ENCODE measurements around the gene RNASET2. TPM values are rescaled to one million over a fixed set of nuclear protein-coding genes. Genes with fewer than 3 reads are reported as not detected.
"Not testable (repeated sequence)": the region's sequence is repeated elsewhere in the genome, so short reads cannot be mapped to it uniquely, and the experiment has no call there.

Gene RNASET2
- total RNA-seq, 2 donors from 2014 or later: 87.1 to 126 TPM

DNA sequence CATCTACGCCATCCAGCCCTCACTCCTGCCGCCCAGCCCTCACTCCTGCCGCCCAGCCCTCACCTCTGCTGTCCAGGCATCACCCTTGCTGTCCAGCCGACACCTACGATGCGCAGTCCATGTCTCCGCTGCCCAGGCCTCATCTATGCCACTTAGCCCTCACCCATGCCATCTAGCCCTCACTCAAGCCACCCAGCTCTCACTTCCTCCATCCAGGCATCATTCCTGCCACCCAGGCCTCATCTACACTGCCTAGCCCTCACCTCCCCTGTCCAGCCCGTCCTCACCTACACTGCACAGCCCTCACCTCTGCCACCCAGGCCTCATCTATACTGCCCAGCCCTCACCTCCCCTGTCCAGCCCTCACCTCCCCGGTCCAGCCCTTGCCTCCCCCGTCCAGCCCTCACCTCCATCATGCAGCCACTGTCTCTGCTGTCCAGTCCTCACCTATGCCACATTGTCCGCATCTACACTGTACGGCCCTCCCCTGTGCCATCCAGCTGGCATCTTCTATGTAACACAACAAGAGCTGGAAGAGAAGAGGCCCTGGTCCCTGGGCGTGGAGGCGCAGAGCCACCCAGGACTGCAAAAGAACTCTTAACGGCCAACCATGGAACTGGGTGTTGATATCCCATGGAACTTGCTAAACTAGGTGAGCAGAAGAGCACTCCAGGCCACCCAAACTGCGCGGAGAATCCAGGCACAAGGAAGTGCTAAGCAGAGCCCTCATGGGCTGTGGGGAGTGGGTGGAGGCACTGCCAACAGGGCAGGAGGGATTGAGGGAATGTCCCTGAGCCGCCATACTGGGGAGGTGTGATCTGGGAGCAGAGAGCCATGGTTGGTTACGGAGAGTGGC, 31.0 kb downstream of the RNASET2 start:
- TF ChIP-seq, protein P1, sequence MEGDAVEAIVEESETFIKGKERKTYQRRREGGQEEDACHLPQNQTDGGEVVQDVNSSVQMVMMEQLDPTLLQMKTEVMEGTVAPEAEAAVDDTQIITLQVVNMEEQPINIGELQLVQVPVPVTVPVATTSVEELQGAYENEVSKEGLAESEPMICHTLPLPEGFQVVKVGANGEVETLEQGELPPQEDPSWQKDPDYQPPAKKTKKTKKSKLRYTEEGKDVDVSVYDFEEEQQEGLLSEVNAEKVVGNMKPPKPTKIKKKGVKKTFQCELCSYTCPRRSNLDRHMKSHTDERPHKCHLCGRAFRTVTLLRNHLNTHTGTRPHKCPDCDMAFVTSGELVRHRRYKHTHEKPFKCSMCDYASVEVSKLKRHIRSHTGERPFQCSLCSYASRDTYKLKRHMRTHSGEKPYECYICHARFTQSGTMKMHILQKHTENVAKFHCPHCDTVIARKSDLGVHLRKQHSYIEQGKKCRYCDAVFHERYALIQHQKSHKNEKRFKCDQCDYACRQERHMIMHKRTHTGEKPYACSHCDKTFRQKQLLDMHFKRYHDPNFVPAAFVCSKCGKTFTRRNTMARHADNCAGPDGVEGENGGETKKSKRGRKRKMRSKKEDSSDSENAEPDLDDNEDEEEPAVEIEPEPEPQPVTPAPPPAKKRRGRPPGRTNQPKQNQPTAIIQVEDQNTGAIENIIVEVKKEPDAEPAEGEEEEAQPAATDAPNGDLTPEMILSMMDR (IDR thresholded peaks at IDR 0.05): no peak
- no peak for DNase-seq
- H3K9me3 ChIP-seq: no peaks in the 10 kb centered on the region
- no peak overlapping the region for H3K4me3 ChIP-seq
- H3K36me3 ChIP-seq: peaks cover 8% of the 10 kb centered on the region
- no peak overlapping the region for H3K27ac ChIP-seq
- intact Hi-C loops (cut with DNase I): no loop called here
- H3K27me3 ChIP-seq: no peaks in the 10 kb centered on the region
- no peaks in the 10 kb centered on the region for H3K4me1 ChIP-seq
- H3K9ac ChIP-seq (ENCODE audit: low read depth in 2 of 2, low read length in 2 of 2): no peak overlapping the region

DNA sequence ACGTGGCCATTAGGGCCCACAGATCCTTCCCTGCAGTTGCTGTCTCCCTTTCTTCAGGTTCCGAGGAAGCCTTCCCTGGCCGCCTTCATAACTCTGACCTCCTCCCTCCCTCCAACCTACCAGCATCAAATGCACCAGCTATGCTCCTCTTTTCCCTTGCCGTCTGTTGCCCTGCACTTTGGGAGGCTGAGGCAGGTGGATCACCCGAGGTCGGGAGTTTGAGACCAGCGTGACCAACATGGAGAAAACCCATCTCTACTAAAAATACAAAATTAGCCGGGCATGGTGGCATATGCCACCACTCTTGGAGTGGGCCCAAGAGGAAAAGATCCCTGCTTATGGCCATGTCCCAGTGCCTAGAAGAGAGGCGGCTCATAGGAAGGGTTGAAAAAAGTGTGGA, 31.8 kb downstream of the RNASET2 start:
- Histone ChIP-seq H3K9me3 (no peaks in the 10 kb centered on the region), H3K36me3 (peaks cover 8% of the 10 kb centered on the region), H3K27me3 (no peaks in the 10 kb centered on the region), H3K4me3 (no peak overlapping the region), H3K4me1 (no peaks in the 10 kb centered on the region), H3K9ac (ENCODE audit: low read depth in 2 of 2, low read length in 2 of 2) (no peak overlapping the region), H3K27ac (no peak overlapping the region)
- DNase-seq: no peak
- TF ChIP-seq, protein P1 (IDR thresholded peaks at IDR 0.05): no peak
- intact Hi-C loops (cut with DNase I): no loop called here

DNA sequence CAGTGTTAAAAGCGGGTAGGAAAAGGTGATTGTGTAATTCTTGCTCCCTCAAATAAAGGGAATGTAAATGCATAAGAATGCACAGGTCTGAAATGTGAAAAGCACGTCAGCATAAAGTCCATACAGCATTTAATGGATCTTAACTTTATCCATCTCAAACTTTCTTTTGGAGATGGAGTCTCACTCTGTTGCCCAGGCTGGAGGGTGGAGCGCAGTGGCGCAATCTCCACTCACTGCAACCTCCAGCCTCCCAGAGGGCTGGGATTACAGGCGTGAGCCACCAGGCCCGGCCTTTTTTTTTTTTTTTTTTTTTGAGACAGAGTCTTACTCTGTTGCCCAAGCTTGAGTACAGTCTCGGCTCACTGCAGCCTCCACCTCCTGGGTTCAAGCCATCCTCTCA, 33.4 kb downstream of the RNASET2 start:
- no peak overlapping the region for H3K9ac ChIP-seq (ENCODE audit: low read depth in 2 of 2, low read length in 2 of 2)
- DNase-seq: no peak
- TF ChIP-seq, protein P1 (IDR thresholded peaks at IDR 0.05): no peak
- H3K4me1 ChIP-seq: no peaks in the 10 kb centered on the region
- no peaks in the 10 kb centered on the region for H3K27me3 ChIP-seq
- H3K9me3 ChIP-seq: no peaks in the 10 kb centered on the region
- intact Hi-C loops (cut with DNase I): no loop called here
- no peak overlapping the region for H3K4me3 ChIP-seq
- no peaks in the 10 kb centered on the region for H3K36me3 ChIP-seq
- H3K27ac ChIP-seq: no peak overlapping the region

DNA sequence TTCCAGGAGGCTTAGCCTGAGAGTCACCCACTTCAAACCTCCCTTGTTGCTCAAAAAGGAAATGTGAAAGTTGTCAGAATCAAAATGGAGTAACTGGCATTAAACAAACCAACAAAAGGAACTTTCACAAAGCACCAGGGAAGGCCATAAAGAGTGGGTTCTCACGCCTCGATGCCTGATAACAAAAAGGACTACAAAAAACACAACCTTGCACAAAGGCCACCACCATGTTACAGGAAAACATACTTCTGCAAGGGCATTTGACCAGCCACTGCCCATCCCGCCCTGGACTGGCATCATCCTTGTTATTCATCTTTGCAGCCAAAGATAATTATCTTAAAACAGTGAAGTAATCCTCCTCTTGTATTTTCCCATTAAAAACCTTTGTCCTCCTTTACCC, 34.8 kb downstream of the RNASET2 start:
- Histone ChIP-seq H3K36me3 (no peaks in the 10 kb centered on the region), H3K9me3 (no peaks in the 10 kb centered on the region), H3K27ac (no peak overlapping the region), H3K27me3 (no peaks in the 10 kb centered on the region), H3K9ac (ENCODE audit: low read depth in 2 of 2, low read length in 2 of 2) (no peak overlapping the region), H3K4me1 (no peaks in the 10 kb centered on the region), H3K4me3 (no peak overlapping the region)
- intact Hi-C loops (cut with DNase I): no loop called here
- DNase-seq: no peak
- TF ChIP-seq, protein P1 (IDR thresholded peaks at IDR 0.05): no peak

DNA sequence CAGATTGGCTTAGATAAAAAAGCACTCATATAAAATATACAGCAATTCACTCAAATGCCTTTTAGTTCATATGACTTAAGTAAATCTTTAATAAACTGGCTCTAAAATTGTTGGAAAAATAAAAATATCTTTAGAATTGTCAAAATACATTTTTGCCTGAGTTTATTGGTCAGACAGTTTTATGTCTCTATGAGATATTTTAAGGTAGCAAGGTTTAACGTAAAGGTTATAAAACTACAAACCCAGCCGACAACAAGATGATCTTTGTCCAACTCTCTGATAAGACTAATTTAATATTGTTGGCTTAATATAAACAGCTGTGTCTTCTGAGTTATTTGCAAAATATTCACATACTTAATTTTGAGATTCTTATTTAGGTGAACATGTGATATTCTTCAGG, 39.5 kb downstream of the RNASET2 start:
- Histone ChIP-seq H3K9me3 (no peaks in the 10 kb centered on the region), H3K27me3 (no peaks in the 10 kb centered on the region), H3K4me3 (no peak overlapping the region), H3K27ac (no peak overlapping the region), H3K36me3 (no peaks in the 10 kb centered on the region), H3K9ac (ENCODE audit: low read depth in 2 of 2, low read length in 2 of 2) (no peak overlapping the region), H3K4me1 (no peaks in the 10 kb centered on the region)
- TF ChIP-seq, protein P1 (IDR thresholded peaks at IDR 0.05): no peak
- DNase-seq: no peak
- intact Hi-C loops (cut with DNase I): no loop called here

DNA sequence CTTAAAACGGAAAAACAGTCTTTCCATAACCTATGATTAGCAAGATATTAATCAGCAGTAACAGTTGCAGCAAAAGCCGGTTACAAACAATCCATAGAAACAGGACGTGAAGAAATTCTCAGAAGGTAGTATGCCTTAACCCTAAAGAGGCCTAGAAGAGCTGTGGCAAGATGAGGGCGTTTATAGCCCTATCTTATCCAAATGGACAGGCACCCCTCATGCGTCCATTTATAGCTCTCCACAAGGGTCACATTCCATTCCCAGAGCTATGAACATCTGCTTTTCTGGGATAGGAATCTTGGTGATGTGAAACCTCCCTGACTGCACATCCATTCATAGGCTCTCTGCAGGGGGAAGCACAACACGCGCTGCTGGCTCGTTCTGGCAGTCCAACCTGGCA, 40.9 kb downstream of the RNASET2 start:
- H3K27me3 ChIP-seq; intact Hi-C loops (cut with DNase I); DNase-seq; H3K4me1 ChIP-seq; H3K36me3 ChIP-seq; H3K9ac ChIP-seq (ENCODE audit: low read depth in 2 of 2, low read length in 2 of 2); H3K4me3 ChIP-seq; H3K9me3 ChIP-seq; H3K27ac ChIP-seq: not testable (repeated sequence)

DNA sequence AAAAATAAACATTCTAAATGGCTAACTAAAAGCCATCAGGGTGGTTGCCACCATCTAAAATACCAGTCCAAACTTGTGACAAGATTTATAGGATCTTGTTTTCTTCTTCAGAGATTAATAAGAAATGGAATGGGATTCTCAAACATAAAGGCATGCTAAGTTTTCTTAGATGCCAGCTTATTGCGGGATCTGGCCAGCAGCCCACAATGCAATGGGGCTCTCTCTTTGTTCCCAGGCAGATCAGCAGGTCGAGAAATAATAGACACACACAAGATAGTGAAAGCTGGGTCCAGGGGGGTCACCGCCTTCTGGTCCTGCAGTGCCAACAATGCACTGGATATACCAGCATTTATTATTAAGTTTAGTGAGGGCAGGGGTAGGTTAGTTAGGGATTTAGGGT, 41.4 kb downstream of the RNASET2 start:
- H3K4me3 ChIP-seq; H3K27ac ChIP-seq; H3K9ac ChIP-seq (ENCODE audit: low read depth in 2 of 2, low read length in 2 of 2); H3K36me3 ChIP-seq; intact Hi-C loops (cut with DNase I); DNase-seq; H3K4me1 ChIP-seq; H3K9me3 ChIP-seq; H3K27me3 ChIP-seq: not testable (repeated sequence)
